Neural cell (in vitro differentiated cells): Measurements from ENCODE around the gene FBXL20. TPM values are rescaled to one million over a fixed set of nuclear protein-coding genes. Genes with fewer than 3 reads are reported as not detected.

Experiments used
- H2AFZ ChIP-seq: fragments of 200-600, 300-800 bp; sonication (generic), shearing (Covaris generic); 2 replicates; pipeline ENCODE4 v1.6.0; 2014; ENCODE audit warnings: low read depth, mild to moderate bottlenecking, antibody characterized with exemption, low read length, moderate library complexity
- H3F3A ChIP-seq: fragments of 200-600 bp; shearing (Covaris generic); 2 replicates; pipeline ENCODE4 v1.6.1; 2016; ENCODE audit warnings: mild to moderate bottlenecking, moderate library complexity, mixed read lengths, antibody characterized with exemption, low read length; ENCODE audit not compliant: insufficient read depth, poor library complexity, severe bottlenecking
- H3K27ac ChIP-seq: fragments of 200-600, 300-800 bp; sonication (generic), shearing (Covaris generic); 2 replicates; pipeline ENCODE4 v1.5.1; 2014; ENCODE audit warnings: mild to moderate bottlenecking, low read length, moderate library complexity
- H3K27me3 ChIP-seq: fragments of 300-800, 200-600 bp; sonication (generic), shearing (Covaris generic); 2 replicates; pipeline ENCODE4 v1.6.0; 2014; ENCODE audit warnings: mild to moderate bottlenecking, low read depth, low read length, moderate library complexity; ENCODE audit not compliant: insufficient read depth
- H3K36me3 ChIP-seq: fragments of 300-800, 200-600 bp; sonication (generic), shearing (Covaris generic); 2 replicates; pipeline ENCODE4 v1.5.1; 2014; ENCODE audit warnings: mild to moderate bottlenecking, antibody characterized with exemption, low read length, moderate library complexity; ENCODE audit not compliant: insufficient read depth
- H3K4me2 ChIP-seq: fragments of 300-800, 200-600 bp; sonication (generic), shearing (Covaris generic); 2 replicates; pipeline ENCODE4 v1.6.0; 2014; ENCODE audit warnings: mild to moderate bottlenecking, low read length
- H3K4me3 ChIP-seq: fragments of 300-800, 200-600 bp; sonication (generic), shearing (Covaris generic); 2 replicates; pipeline ENCODE4 v1.5.1; 2014; ENCODE audit warnings: mild to moderate bottlenecking, low read length, moderate library complexity
- H3K79me2 ChIP-seq: fragments of 200-600 bp; shearing (Covaris generic); replicated peaks from 2 replicates; pipeline ENCODE4 v1.6.0; 2014; ENCODE audit warnings: mild to moderate bottlenecking, low read length, moderate library complexity; ENCODE audit not compliant: insufficient read depth
- H3K9ac ChIP-seq: fragments of 300-800, 200-600 bp; sonication (generic), shearing (Covaris generic); 2 replicates; pipeline ENCODE4 v1.6.1; 2016; ENCODE audit warnings: mild to moderate bottlenecking, low read length, mixed read lengths
- H3K9me2 ChIP-seq: fragments of 200-600 bp; shearing (Covaris generic); 2 replicates; pipeline ENCODE4 v1.6.1; 2016; ENCODE audit warnings: mild to moderate bottlenecking, low read length, mixed read lengths; ENCODE audit not compliant: insufficient read depth
- H3K9me3 ChIP-seq: fragments of 200-600, 300-800 bp; sonication (generic), shearing (Covaris generic); 2 replicates; pipeline ENCODE4 v1.6.1; 2016; ENCODE audit warnings: mild to moderate bottlenecking, mixed run types, low read length, moderate library complexity, mixed read lengths
- H4K20me1 ChIP-seq: fragments of 200-600 bp; shearing (Covaris generic); 2 replicates; pipeline ENCODE4 v1.6.1; 2016; ENCODE audit warnings: mild to moderate bottlenecking, mixed run types; ENCODE audit not compliant: insufficient read depth
- EP300 ChIP-seq: fragments of 450-650 bp; conservative IDR thresholded peaks from 2 replicates; pipeline ENCODE4 v1.6.1; 2014; ENCODE audit warnings: antibody characterized with exemption, mild to moderate bottlenecking, moderate library complexity; ENCODE audit not compliant: poor library complexity, severe bottlenecking
- EZH2 ChIP-seq: fragments of 200-600, 300-800 bp; shearing (Covaris generic), sonication (generic); IDR thresholded peaks from 2 replicates; pipeline ENCODE4 v1.6.1; 2014; ENCODE audit warnings: antibody characterized with exemption, low read length, borderline replicate concordance, mild to moderate bottlenecking; ENCODE audit not compliant: insufficient read depth, poor library complexity, severe bottlenecking
- MXI1 ChIP-seq: fragments of 450-650 bp; conservative IDR thresholded peaks from 2 replicates; pipeline ENCODE4 v1.6.1; 2014; ENCODE audit warnings: antibody characterized with exemption, mild to moderate bottlenecking; ENCODE audit not compliant: poor library complexity, severe bottlenecking
- POLR2AphosphoS5 ChIP-seq: IDR thresholded peaks from 2 replicates; pipeline ENCODE4 v1.6.1; 2012
- TAF1 ChIP-seq: IDR thresholded peaks from 2 replicates; pipeline ENCODE4 v1.6.1; 2012; ENCODE audit warnings: low read depth
- polyA plus RNA-seq: library from polyadenylated mRNA; depleted of rRNA; stranded (reverse); fragments of >200 nt; gene quantifications from 2 replicates; pipeline ENCODE4 v1.2.3, GENCODE V29; 2014
- TF ChIP-seq, protein P1 (sequence below): fragments of 450-650 bp; IDR thresholded peaks from 2 replicates; pipeline ENCODE4 v1.5.1; 2014; ENCODE audit warnings: antibody characterized with exemption, mild to moderate bottlenecking, moderate library complexity; ENCODE audit not compliant: poor library complexity, severe bottlenecking
- TF ChIP-seq, protein P2 (sequence below): IDR thresholded peaks from 2 replicates; pipeline ENCODE4 v1.6.1; 2012; ENCODE audit warnings: borderline replicate concordance

Gene FBXL20
- polyA plus RNA-seq, 1 donor from 2014 or later: 12.0 TPM

DNA sequence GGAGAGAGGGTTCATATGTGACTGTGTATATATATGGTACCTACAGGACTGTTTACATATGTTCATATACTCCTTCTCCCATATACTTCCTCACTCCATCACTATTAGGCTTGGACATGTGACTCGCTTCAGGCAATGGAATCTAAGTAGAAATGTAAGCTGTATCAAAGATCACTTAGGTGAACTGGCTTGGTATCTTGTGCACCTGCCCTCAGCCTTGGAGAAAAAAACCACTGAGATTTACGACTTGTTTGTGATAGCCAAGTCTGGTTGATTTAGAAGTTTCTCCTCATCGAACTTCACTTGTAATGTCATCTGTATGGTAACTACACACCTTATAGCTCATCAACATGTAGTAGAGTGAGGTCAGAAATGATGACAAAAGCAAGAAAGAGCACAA lies 59.9 kb downstream of the FBXL20 start:
- no peak overlapping the region for H3K9ac ChIP-seq
- no peak for TF ChIP-seq EZH2
- no peak for TF ChIP-seq MXI1
- TF ChIP-seq POLR2AphosphoS5: no peak
- TF ChIP-seq TAF1: no peak
- TF ChIP-seq, protein P1, sequence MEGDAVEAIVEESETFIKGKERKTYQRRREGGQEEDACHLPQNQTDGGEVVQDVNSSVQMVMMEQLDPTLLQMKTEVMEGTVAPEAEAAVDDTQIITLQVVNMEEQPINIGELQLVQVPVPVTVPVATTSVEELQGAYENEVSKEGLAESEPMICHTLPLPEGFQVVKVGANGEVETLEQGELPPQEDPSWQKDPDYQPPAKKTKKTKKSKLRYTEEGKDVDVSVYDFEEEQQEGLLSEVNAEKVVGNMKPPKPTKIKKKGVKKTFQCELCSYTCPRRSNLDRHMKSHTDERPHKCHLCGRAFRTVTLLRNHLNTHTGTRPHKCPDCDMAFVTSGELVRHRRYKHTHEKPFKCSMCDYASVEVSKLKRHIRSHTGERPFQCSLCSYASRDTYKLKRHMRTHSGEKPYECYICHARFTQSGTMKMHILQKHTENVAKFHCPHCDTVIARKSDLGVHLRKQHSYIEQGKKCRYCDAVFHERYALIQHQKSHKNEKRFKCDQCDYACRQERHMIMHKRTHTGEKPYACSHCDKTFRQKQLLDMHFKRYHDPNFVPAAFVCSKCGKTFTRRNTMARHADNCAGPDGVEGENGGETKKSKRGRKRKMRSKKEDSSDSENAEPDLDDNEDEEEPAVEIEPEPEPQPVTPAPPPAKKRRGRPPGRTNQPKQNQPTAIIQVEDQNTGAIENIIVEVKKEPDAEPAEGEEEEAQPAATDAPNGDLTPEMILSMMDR: no peak
- TF ChIP-seq, protein P2, sequence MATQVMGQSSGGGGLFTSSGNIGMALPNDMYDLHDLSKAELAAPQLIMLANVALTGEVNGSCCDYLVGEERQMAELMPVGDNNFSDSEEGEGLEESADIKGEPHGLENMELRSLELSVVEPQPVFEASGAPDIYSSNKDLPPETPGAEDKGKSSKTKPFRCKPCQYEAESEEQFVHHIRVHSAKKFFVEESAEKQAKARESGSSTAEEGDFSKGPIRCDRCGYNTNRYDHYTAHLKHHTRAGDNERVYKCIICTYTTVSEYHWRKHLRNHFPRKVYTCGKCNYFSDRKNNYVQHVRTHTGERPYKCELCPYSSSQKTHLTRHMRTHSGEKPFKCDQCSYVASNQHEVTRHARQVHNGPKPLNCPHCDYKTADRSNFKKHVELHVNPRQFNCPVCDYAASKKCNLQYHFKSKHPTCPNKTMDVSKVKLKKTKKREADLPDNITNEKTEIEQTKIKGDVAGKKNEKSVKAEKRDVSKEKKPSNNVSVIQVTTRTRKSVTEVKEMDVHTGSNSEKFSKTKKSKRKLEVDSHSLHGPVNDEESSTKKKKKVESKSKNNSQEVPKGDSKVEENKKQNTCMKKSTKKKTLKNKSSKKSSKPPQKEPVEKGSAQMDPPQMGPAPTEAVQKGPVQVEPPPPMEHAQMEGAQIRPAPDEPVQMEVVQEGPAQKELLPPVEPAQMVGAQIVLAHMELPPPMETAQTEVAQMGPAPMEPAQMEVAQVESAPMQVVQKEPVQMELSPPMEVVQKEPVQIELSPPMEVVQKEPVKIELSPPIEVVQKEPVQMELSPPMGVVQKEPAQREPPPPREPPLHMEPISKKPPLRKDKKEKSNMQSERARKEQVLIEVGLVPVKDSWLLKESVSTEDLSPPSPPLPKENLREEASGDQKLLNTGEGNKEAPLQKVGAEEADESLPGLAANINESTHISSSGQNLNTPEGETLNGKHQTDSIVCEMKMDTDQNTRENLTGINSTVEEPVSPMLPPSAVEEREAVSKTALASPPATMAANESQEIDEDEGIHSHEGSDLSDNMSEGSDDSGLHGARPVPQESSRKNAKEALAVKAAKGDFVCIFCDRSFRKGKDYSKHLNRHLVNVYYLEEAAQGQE: no peak
- H4K20me1 ChIP-seq: no peaks in the 10 kb centered on the region
- H3F3A ChIP-seq: no peaks in the 10 kb centered on the region
- H3K4me2 ChIP-seq: no peak overlapping the region
- no peaks in the 10 kb centered on the region for H3K27me3 ChIP-seq
- H3K9me2 ChIP-seq: no peaks in the 10 kb centered on the region
- no peak overlapping the region for H3K4me3 ChIP-seq
- H3K9me3 ChIP-seq: no peaks in the 10 kb centered on the region
- no peak overlapping the region for H3K27ac ChIP-seq
- no peak overlapping the region for H2AFZ ChIP-seq
- peaks cover 3% of the 10 kb centered on the region for H3K36me3 ChIP-seq
- H3K79me2 ChIP-seq: no peaks in the 10 kb centered on the region

DNA sequence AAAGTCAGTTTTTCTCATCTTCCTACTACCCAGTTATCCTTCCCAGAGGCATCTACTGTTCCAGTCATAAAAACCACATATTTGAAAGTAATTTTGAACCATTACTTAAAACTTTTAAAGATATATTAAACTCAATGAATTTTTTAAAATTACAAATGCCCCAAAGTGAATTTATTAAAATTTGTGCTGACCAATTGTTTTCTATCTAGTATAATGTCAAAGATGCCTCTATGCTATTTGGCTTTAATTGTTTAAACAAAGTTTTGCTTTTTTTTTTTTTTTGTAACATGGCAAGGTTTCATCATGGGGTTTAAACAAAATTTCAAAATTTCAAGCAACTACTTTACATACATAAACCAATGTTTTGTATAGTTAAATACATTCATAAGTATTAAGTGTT lies 60.7 kb downstream of the FBXL20 start:
- no peak overlapping the region for H3K4me3 ChIP-seq
- no peaks in the 10 kb centered on the region for H3K9me3 ChIP-seq
- H3F3A ChIP-seq: no peaks in the 10 kb centered on the region
- H2AFZ ChIP-seq: no peak overlapping the region
- H3K79me2 ChIP-seq: no peaks in the 10 kb centered on the region
- no peak overlapping the region for H3K4me2 ChIP-seq
- H3K9ac ChIP-seq: no peak overlapping the region
- no peaks in the 10 kb centered on the region for H4K20me1 ChIP-seq
- H3K36me3 ChIP-seq: peaks cover 3% of the 10 kb centered on the region
- no peak for TF ChIP-seq TAF1
- TF ChIP-seq EP300: no peak
- no peak for TF ChIP-seq EZH2
- TF ChIP-seq, protein P2: no peak
- no peaks in the 10 kb centered on the region for H3K9me2 ChIP-seq
- H3K27me3 ChIP-seq: no peaks in the 10 kb centered on the region
- no peak overlapping the region for H3K27ac ChIP-seq
